NCI-H2107 treated with DMSO at 0.1 percent for 48 hours (cell line): ENCODE results near the gene DMD.
A peak's percentile ranks its signal among the peaks of the same experiment; 100 is the strongest.

Source experiments
- DNase-seq: peaks from one replicate; lab custom pipeline; 2025; ENCODE audit not compliant: unreplicated experiment; lab: John Stamatoyannopoulos, UW

Gene DMD

DNA sequence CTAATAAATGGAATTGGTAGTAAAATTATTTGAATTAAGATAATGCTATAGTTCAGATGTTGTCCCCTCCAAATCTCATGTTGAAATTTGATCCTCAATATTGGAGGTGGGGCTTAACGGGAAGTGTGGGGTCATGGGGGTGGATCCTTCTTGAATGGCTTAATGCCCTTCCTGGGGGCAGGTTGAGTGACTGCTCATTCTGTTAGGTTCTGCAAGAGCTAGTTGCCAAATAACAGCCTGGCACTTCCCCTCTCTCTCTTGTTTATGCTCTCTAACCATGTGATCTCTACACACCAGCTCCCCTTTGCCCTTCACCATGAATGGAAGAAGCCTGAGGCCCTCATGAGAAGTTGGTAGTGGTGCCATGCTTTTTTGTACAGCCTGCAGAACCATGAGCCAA, 1414.7 kb downstream of the DMD start:
- DNase-seq = no peak

DNA sequence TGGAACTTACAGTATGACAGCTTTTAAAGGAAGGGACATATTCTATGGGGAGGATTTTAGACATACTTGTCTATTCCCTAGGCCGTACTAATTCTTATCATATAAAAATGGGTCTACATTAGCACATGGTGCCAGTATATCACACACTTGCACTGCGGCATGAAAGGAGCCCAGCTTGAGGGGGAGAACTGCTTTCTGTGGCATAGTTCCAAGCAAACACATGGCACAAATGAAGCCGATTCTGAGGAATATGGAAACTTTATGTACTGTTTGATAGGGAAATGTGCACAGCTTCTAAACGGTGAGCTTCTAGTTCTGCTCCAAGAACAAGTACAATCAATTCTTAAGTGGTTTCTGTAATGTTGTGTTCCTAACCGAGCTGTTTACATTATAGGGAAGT, 1463.9 kb downstream of the DMD start:
- DNase-seq = no peak

DNA sequence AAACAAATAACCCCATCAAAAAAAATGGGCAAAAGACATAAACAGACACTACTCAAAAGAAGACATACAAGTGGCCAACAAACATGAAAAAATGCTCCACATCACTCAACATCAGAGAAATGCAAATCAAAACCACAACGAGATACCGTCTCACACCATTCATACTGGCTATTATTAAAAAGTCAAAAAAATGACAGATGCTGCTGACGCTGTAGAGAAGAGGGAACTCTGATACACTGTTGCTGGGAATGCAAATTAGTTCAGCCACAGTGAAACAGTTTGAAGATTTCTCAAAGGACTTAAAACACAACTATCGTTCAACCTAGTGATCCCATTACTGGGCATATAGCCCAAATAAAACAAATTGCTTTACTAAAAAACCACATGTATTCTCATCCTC, 1468.3 kb downstream of the DMD start:
- DNase-seq = no peak

DNA sequence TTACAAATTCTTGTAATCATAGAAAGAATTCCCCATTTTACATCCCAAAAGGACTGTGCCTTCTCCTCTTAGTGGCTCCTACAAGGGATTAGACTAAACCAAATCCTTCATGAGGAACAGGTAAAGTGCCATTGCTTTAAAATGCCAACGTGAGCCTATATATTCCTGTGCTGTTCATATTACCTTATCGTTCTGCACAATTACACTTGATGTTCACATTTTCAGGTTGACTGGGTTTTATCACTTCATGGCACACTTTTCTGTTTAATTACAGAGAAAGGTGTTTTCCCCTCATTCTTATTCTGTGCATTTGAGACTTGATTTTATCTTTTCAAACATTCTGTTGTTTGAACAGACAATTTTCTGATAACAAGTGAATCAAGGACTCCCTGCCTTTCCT, 1493.9 kb downstream of the DMD start:
- DNase-seq = no peak

DNA sequence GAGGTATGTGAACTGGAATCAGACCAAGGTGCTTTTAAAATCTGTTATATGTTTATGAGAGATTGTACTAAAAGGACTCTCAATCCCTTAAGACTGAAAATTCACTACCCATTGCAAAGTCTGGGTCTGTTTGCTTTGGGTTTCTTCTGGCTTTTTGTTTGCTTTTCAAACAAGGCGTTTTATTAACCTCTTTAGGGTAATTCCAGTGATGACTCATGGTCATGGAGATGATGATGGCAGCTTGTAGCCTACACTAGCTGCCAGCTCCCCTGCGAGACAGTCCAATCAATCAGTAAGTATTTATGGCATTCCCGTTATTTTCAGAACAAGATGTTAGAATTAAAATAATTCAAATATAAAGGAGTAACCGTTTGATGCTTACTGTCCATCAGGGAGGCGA, 1495.7 kb downstream of the DMD start:
- DNase-seq = no peak

DNA sequence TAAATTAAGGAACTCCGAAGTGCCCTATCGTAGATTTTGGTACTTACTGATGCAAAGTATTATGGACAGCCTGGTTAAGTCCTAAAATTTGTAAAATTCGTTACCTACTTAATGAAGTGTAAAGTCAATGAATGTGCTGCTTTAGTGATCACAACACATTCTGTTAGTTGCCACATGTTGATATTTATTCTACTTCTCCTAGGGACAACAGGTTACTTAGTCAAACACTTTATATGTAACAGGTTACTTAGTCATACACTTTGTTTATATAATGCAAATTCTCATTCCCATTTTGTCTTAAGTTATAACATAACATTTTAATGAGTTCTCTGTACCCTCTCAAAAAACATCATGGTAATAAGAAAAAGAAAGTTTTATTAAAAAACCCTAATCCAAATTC, 1496.6 kb downstream of the DMD start:
- DNase-seq = no peak

DNA sequence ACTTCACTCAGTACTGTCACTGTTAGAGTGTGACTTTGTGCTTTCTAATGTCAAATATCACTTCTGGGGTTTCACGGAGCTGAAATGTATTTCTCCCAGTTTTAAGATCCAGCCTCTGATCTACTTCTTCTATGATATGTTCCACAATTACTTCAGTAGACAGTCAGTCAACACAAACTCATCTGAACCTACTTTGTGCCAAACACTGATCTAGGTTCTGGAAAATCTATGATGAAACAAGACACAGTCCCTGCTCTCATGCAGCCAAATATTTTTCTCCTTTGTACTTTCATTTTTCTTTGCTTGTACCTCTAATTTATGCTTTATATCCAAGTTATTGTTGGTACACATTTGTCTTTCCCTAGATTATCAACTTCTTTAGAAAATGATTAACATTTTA, 1498.2 kb downstream of the DMD start:
- DNase-seq = no peak

DNA sequence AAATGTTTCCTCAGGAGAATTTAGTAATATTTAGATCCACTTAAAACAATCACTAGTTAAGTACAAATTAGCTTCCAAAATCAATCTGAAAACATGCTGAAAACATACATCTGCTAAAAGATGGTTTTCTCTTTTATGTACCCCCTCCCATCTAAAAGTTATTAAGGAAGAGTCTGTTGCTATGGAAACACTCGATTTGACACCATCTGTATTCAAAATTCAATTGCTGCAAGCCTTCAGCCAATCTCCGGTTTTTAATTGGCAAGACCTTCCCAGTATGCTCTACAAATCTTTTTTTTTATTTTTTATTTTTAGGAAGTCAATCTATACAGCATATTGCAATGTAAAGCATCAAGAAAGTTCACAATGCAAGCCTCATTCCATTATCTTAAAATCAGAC, 1500.2 kb downstream of the DMD start:
- no peak for DNase-seq

DNA sequence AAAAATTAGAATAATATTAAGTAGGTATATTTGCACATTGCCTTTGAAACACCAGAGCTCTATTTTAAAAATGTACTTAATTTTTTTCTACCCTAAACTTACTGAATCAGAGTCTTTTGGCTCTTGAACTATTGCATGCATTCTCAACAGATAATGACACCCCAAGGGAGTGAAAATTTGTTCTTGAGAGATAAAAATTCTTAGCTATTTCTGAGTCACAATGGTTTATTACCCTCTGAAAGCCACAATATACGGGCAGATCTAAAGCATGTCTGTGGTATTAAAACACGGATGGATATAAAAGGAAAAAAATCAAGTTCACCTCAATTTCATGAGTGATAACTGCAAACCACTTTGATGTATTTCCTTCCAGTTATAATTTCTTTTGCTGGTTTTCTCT, 1503.2 kb downstream of the DMD start:
- no peak for DNase-seq

DNA sequence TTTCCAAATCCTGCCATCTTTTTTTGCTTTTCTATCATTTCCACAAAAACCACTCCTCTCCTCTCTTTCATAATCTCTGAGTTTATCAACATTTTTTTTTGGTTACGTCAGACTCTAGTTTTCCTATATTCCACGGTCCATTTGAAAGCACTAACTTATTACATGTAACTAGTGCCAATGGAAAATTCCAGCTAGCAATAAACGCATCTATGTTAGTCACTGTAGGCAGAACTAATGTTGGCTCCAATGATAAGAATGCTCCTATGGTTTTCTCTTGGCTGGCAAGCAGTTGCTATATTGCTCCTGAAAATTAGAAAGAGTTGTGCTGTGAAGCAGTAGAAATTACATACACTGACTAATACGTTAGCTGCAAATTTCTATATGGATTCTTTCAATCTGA, 1504.9 kb downstream of the DMD start:
- DNase-seq = no peak

DNA sequence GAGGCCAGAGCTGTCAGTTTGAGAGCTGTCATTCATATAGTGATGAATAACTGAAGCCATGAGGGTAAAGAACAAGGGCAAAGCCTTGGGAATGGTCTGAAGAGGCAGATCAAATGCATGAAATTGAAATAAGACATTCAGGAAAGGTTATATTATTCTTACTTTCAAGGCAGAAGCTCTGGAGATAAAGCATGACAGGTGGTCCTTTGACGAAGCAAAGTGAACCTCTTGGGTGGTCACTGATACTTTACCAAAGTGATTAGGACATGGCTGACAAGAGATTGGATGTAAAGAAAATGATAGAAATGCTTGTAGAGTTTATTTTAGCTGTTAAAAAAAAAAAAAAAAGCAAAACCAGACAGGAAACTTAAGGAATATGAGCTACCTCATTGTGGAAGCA, 1505.5 kb downstream of the DMD start:
- no peak for DNase-seq

DNA sequence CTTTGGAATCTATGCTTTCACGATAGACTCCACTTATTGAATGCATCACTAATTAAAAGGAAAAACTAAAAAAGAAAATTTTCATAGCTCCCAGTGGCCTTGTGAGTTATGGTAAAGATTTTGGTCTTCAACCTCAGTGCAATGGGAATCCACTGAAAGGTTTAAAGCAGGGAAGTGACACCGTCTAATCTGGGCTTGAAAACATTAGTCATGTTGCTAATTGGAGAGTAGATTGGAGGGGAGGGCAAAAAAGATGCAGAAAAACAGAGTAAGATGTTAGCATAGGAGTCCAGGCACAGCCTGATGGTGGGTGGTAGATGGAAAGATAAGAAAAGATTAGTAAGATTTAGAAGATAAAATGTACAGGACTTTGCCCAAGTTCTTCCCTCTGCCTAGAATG, 1506.4 kb downstream of the DMD start:
- DNase-seq = no peak

DNA sequence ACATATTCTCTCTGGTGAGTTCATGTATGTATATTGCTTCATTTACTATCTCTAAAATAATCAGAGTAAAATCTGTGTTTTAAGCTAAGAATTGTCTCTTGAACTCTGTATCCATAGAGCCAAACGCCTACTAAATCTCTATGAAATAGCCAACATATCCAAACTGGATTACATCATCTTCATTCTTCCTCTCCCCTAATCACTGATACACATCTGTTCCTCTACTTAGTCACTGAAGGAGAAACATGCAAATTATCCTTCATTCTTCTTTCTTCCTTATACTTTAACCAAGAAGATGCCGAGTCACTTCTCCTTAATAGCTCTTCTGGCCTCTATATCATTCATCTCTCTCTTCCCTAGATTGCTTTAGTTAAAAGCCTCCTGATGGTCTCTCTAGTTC, 1509.1 kb downstream of the DMD start:
- DNase-seq = no peak

DNA sequence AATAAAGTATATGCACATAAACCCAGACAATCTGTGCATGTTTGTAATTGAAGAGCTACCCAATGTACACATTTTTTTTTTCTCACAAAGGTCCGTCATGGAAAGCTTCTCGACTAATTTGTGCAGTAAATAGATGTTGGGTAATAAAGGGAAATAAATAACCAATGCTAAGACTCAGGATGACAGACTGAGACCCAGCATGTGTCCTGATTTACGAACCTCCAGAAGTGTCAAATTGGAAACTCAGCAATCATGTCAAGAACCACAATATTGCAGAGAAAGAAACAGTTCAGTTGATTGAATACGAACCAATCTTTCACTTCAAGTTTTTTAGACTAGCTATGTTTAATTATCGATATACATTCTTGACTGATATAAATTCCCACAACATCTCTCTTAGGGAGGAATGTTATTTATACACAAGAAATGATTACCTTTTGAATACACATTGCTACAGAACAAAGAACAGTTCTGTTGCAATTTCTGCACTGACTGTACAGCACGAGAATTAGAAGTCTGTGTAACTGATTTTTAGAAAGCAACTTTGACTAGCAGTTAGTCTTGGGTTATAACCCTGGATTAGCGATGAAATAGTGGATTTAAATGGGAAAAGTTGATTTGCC, 1513.9 kb downstream of the DMD start:
- DNase-seq = no peak

DNA sequence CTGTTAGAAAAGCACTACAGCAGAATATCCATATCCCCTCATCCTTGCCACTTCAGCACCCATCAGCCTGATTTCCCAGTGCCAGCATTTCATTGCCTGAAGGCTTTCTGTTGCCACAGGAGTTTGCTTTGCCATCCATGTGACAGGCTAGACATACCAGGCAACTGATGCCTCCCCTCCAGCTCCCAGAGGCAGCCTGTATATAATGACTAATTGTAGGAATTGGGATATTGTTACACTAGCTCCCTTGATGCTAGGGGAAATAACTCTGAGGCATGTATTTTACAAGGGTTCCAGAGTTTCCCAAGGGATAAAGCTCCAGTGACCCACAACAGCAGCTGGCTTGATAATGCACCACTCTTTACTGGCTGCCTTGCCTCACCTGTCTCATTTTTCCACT, 1531.5 kb downstream of the DMD start:
- DNase-seq = no peak

DNA sequence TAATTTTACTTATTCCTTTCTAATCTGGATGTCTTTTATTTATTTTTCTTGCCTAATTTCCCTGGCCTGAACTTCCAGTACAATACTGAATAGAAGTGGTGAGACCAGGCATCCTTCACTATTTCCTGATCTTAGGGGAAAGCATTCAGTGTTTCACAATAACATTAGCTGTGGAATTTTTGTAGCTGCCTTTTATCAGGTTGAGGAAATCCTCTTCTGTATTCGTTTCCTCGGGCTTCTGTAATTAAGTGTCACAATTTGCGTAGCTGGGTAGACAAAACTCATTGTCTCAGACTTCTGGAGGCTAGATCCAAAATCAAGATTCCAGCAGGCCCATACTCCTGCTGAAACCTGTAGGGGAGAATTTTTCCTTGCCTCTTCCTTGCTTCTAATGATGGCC, 1541.1 kb downstream of the DMD start:
- DNase-seq = no peak

DNA sequence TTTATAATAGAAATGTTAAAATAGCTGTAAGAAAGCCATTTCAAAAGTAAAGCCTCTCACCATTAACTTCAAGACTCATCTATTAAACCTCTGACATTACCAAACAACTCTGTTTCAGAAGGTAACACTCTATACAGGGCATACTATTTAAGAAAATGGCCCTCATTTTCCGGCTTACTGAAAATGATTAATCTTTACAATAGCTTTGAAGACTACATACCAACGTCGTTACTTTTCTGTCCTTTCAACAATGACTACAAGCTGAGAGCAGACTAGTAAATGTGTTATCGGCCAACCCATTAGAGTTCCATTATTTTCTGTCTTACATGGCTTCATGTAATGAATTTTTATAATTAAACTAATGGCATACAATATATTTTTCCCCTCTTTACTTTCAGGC, 1545.9 kb downstream of the DMD start:
- no peak for DNase-seq

DNA sequence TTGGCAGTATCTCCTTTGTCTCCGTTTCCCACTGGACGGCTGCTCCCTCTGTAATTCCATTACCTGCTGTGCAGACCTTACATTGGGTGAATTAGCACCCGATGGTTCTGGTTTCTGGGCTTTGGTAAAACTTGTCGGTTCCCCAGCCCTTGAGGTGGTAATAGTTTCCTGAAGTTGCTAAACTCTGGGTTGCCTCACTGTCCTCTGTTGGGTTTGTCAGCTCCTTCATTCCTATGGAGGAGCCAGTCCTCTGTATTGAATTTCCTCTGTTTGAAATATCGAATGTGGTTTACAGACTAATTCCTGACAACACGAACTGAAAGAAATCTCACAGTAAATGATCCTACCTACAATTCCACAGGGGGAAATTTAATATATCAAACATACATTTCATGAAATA, 1548.2 kb downstream of the DMD start:
- no peak for DNase-seq

DNA sequence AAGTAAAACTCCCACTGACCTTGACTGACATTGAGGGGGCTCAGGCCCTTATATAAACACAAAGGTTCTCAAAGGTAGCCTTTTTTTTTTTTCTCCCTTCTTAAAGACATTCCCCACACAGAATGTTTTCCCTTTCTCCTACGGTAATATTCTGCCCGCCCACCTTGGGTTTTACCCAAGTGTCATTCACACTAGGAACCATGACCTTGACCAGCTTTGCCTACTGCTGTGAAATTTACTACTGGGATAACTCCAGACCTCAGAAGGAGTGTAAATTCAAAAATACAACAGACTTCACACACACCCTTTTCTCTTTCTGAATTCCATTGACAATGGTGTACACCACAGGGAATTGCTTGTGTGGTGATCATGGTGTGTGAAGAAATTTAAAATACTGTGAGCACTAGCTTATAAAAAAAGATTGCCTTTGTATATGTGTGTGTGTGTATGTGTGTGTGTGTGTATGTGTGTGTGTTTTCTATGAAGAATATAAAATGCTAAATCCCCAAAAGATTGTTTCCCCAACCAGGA, 1550.0 kb downstream of the DMD start:
- DNase-seq = no peak

DNA sequence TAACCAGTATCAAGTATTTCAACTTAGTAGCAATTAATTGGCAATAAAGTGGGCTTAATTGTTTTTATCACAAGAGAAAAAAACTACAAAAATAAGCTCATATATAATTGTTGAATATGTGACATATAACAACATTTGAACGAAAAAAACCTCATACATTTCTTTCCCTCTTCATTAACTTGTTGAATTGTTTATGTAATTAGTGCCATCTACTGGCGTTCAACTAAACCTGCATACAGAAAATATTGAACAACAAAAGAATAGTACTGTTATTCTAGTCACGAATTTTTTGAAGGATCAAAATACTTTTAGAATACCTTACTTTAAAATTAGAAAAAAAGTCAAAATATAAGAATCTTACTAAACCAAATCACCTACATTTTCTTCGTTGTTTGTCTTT, 1553.0 kb downstream of the DMD start:
- DNase-seq = peak; percentile 10

DNA sequence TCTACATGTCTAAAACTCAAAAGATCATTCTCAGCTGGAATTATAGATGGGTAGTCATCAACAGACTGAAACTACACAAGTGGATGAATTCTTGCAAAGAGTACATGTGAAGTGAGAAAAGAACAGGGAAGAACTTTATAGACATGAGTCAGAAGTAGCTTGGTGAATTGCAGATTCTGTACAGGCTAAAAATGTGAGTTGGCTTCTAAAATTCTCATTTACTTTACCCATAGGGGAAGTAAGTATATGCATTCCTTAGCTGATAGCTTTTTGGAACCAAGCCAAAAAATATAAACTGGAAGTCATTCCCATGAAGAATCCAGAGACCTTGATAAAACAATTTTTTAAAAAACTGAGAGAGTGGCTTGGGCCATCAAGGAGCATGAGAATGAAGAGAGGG, 1555.3 kb downstream of the DMD start:
- no peak for DNase-seq

DNA sequence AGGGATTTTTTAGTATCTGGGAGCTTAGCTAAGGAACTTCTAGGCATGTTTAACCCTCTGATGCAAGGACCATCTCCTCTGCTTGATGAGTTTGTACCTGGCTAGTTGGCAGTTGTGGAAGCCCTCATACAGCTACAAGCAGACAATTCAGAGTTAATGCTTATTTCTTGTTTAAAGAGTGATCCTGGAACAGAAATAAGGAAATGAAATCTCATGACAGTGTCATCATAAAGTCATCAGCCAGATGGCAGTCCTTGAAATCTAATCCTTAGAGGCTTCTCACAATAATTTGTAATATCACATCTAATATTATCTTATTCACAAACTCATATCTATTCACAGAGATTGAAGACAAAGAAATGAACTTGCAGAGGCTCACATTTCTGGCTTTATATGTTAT, 1557.9 kb downstream of the DMD start:
- no peak for DNase-seq

DNA sequence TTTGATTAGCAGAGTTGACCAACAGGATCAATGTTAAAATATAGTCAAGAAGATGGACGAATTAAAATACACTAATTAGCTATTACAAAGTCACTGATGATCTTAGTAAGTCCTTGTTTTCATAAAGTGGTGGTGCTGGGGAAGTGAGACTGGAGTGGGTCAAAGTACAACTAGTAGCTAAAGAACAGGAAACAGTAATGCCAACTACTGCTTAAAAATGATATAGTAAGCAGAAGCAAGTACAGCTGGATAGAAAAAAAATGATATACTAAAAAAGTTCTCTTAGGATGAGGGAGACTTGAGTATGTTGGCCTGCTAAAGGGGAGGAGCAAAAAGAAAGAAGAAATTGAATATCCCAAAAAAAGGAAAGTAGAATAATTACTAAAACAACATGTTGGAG, 1558.7 kb downstream of the DMD start:
- no peak for DNase-seq

DNA sequence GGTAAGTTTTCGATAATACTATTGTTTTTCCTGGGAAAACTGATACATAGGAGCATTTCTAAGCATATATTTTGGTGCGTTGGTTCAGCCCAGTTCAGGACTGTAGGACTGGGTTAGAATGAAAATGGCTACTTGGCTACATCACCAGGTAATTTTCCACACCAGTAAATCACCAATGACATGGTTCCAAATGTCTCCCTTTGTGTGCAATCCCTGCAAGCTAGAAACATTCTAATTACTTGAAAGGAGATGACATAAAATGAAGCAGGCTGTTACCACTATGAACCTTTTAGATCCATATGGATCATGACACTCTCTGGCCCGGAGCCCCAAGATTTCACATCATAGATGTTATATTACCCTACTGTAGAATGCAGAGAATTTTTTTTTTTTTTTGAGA, 1562.1 kb downstream of the DMD start:
- DNase-seq = no peak
